K562 (cell line): ENCODE data around the gene CTDSP1. TPM values are rescaled to one million over a fixed set of nuclear protein-coding genes. Genes with fewer than 3 reads are reported as not detected.
A peak's percentile ranks its signal among the peaks of the same experiment; 100 is the strongest.

Source experiments
- ARID1B ChIP-seq: fragments of 450-650 bp; IDR thresholded peaks from 2 replicates; pipeline ENCODE4 v1.6.1; 2016; ENCODE audit warnings: antibody characterized with exemption, mild to moderate bottlenecking, inconsistent platforms
- CEBPZ ChIP-seq: fragments of 150-350 bp; IDR thresholded peaks from 2 replicates; pipeline ENCODE4 v1.6.1; 2014; ENCODE audit warnings: low read depth, mild to moderate bottlenecking, low read length, borderline replicate concordance
- CREB3 ChIP-seq: fragments of 450-650 bp; conservative IDR thresholded peaks from 2 replicates; pipeline ENCODE4 v1.6.1; 2016; ENCODE audit warnings: missing genetic modification characterization, low read depth, mild to moderate bottlenecking, missing compliant biosample characterization, moderate library complexity
- CTCFL ChIP-seq: IDR thresholded peaks from 2 replicates; pipeline ENCODE4 v1.6.1; 2011; ENCODE audit warnings: borderline replicate concordance, low read depth, mild to moderate bottlenecking, moderate library complexity, low read length; ENCODE audit not compliant: insufficient read depth, poor library complexity, severe bottlenecking
- FOXJ3 ChIP-seq: sonication (generic); formaldehyde crosslinking; IDR thresholded peaks from 2 replicates; pipeline ENCODE4 v1.4.0; 2020; ENCODE audit warnings: mild to moderate bottlenecking, missing genetic modification reagents
- HDAC8 ChIP-seq: fragments of 450-650 bp; IDR thresholded peaks from 2 replicates; pipeline ENCODE4 v1.6.1; 2016; ENCODE audit warnings: mild to moderate bottlenecking, missing genetic modification characterization, moderate library complexity, missing compliant biosample characterization
- KDM1A ChIP-seq, 2 experiments: fragments of 450-650 bp; IDR thresholded peaks; 2 replicates each; pipeline ENCODE4 v1.6.1; 2016; ENCODE audit warnings: mild to moderate bottlenecking in 2 of 2
- MBD2 ChIP-seq: sonication (generic); IDR thresholded peaks from 2 replicates; pipeline ENCODE4 v1.6.1; 2016; ENCODE audit warnings: low read depth, borderline replicate concordance
- MLLT1 ChIP-seq, 2 experiments: fragments of 450-650 bp; IDR thresholded peaks; 2 replicates each; pipeline ENCODE4 v1.6.1; 2016
- RBM39 ChIP-seq: fragments of 200-400 bp; formaldehyde crosslinking; optimal IDR thresholded peaks from 2 replicates; pipeline ENCODE3; 2018; ENCODE audit warnings: low read depth, low read length
- RNF2 ChIP-seq: sonication (generic); IDR thresholded peaks from 2 replicates; pipeline ENCODE4 v1.6.1; 2016
- RNF219 ChIP-seq: fragments of 250-450 bp; sonication (Bioruptor Pico); IDR thresholded peaks from 2 replicates; pipeline ENCODE4 v1.5.0; 2022; ENCODE audit warnings: mild to moderate bottlenecking
- SIRT6 ChIP-seq: IDR thresholded peaks from one replicate; pipeline ENCODE4 v1.6.1; 2012; ENCODE audit warnings: low read depth, mild to moderate bottlenecking, control low read depth, inconsistent platforms, low read length, moderate library complexity
- SRSF1 ChIP-seq: fragments of 200-400 bp; formaldehyde crosslinking; IDR thresholded peaks from 2 replicates; pipeline ENCODE4 v1.6.1; 2017; ENCODE audit warnings: mild to moderate bottlenecking, low read depth, low read length, moderate library complexity
- SUPT5H ChIP-seq: fragments of 450-650 bp; IDR thresholded peaks from 2 replicates; pipeline ENCODE4 v1.6.1; 2016
- TFAP4 ChIP-seq: sonication (generic); formaldehyde crosslinking; IDR thresholded peaks from 2 replicates; pipeline ENCODE4 v1.8.0; 2022; ENCODE audit warnings: missing genetic modification reagents, mild to moderate bottlenecking, moderate library complexity, borderline replicate concordance
- XRCC5 ChIP-seq: fragments of 200-400 bp; formaldehyde crosslinking; IDR thresholded peaks from 2 replicates; pipeline ENCODE4 v1.6.1; 2017; ENCODE audit warnings: low read depth, mild to moderate bottlenecking, low read length
- polyA plus RNA-seq, 8 experiments: library from polyadenylated mRNA; depleted of rRNA in 4 of 8; stranded (reverse) in 5 of 8; unstranded in 3 of 8; fragments of >200 nt; fragmentation: Nextera tagmentation in 2 of 8; fragmentation: Illumina TruSeq in 1 of 8; extraction: Ambion mirVana in 2 of 8; extraction: Trizol in 1 of 8; gene quantifications; 2 replicates each; pipeline versions ENCODE4 v1.2.1 to v1.2.3, GENCODE V29; 2011 to 2014; ENCODE audit warnings: inconsistent platforms in 1 of 8, missing spikeins in 1 of 8
- total RNA-seq, 7 experiments: library from RNA; depleted of rRNA in 6 of 7; stranded (reverse); fragments of >200 nt in 6 of 7; fragmentation: Illumina TruSeq in 2 of 7; extraction: Trizol in 2 of 7; gene quantifications; 2 replicates each; pipeline versions ENCODE4 v1.2.1 to v1.2.3, GENCODE V29; 2011 to 2021; ENCODE audit warnings: low replicate concordance in 1 of 7

Gene CTDSP1
- total and polyA plus RNA-seq, 9 of the 15 experiments (the other 6 are each of a cell fraction or from before 2014, with no cell fraction given) = 2.4 to 74.8 (median 45.8) TPM

- TF ChIP-seq CEBPZ (no peak), KDM1A (IDR thresholded peaks at IDR 0.05) (peak in 1 of 2 experiments; percentile 54; a peak in 2 of 4 replicates), SUPT5H (no peak), SRSF1 (no peak), MLLT1 (IDR thresholded peaks at IDR 0.05) (no peak), TFAP4 (CRISPR knock-in tag) (0 out of 2 replicates have a peak, but pooled peaks have one; percentile 38), CTCFL (no peak), RNF2 (peak; percentile 44; the same call in 1 of the 2 replicates), CREB3 (tag) (no peak), FOXJ3 (no peak), HDAC8 (tag) (no peak), RBM39 (no peak), RNF219 (CRISPR knock-in tag) (no peak), SIRT6 (no peak), MBD2 (peak; percentile 14; the same call in 1 of the 2 replicates), XRCC5 (no peak), ARID1B (peak; percentile 37; the same call in 1 of the 2 replicates)
Observed at GRCh38 chr2:218393750-218394290, 5.8 kb upstream of the CTDSP1 start (continued).
